ENCODE results near the gene WDFY4.

GRCh38 chr10:48677625-48678024, 7.0 kb upstream of the WDFY4 start:
- no peak for TF ChIP-seq CTCF (IDR thresholded peaks at IDR 0.05)
- no peak for TF ChIP-seq POLR2A (IDR thresholded peaks at IDR 0.05)
- no peak for TF ChIP-seq EP300 (IDR thresholded peaks at IDR 0.05)
